DMS53 treated with DMSO at 0.1 percent for 48 hours (cell line): Measurements from ENCODE around the gene CCDC185.

Experiments used
- DNase-seq: peaks from one replicate; lab custom pipeline; 2025; ENCODE audit not compliant: unreplicated experiment; lab: John Stamatoyannopoulos, UW

Gene CCDC185

DNA sequence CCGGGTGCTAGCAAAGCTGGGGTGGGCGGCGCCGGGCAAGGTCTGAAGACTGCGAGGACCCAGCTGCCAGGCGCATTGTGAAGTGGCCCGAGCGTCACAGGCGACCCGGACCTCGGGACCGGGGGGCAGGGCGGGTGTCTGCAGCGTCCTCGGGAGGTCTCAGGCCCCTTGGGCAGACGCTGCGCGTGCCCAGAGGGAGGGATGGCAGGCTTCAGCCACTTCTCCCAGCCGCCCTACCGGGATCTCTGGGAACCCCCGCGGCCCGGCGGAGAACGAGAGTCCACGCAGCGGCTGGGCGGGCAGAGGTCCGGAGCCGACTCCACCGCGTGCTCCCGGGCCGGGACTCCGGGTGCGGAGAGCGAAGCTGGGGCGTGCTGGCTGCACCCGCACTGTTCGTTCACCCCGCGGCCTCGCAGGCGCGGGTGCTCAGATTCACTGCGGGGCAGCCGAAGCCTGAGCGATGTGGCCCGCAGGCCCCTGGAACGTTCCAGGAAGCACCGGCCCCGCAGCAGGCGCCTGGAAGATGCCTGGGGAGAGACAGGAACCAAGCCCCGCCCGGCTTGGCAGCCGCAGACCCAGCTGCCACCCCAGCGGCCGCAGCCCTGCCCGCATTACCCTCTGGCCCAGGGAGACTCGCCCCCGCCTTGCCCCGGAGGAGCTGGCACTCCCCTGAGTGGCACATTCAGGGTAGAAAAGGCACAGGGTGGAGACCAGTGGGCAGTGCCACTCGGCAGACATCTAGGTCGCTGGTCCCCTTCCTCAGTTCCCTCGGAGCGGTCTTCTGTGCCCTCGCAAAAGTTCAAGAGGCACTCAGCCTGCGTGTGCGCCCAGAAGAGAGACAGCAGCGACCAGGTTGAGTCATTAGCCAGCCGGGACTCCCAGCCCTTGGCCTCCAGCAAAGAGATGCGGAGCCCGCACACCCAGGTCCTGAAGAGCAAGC lies at the start of gene CCDC185:
Gene CCDC185, plus strand, starts transcription at position 141 of the 940 bp plus-strand sequence. Its CDS starts 61 bp downstream, at position 202.
- DNase-seq, result no peak

DNA sequence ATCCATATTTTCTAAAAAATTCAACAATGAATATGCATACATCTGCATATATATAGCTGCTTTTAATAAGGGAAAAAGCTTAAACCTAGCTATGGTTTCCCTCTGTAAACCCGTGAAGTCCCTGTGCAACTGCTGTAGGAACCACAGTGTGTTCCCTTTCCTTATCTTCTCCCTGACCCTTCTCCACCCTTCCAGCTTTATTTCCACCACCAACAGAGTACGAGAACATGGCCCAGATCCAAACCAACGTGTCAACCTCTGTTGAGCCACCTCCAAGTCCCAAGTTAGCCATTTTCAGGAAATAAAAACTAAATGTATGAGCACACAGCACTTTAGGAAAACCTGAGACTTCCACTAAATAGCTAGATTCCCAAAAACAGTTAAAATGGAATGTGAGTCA lies 49.5 kb upstream of the CCDC185 start:
- DNase-seq, result no peak

- DNase-seq, result no peak
Measured at GRCh38 chr1:223344491-223344890, 48.7 kb upstream of the CCDC185 start.

DNA sequence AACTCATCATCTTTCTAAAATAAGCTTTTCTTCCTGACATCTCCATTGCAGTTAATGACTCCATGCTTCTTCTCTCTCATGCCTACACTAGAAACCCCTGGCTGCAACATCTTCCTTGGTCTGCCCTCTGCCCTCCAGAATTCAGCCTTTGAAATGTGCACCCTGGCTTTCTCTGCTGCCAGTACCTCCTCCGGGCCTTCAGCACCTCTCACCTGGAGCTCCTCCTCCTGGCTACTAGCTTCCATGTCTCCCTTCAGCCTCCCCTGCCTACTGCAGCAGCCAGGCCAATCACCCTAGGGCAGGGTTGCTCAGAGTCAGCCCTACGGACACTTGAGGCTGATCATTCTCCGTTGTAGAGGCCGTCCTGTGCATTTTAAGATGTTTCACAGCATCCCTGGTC lies 47.5 kb upstream of the CCDC185 start:
- DNase-seq, result no peak

DNA sequence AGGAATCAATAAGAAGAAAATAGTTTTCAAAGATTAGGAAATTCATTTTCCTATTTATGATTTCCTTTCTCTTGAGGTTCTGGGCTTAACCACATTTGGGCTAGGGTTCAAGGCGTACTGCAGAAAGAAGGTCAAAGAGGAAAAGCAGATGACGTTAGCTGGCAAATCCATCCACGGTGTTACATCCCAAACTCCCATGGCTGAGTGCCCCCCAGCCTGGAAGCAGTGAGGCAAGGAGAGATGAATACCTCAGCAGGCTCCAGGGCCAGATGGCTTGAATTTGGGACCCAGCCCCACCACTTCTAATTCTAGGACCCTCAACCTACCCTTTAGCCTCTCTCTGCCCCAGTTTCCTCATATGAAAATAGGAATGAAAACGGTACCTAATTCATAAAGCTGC lies 46.9 kb upstream of the CCDC185 start:
- no peak for DNase-seq

DNA sequence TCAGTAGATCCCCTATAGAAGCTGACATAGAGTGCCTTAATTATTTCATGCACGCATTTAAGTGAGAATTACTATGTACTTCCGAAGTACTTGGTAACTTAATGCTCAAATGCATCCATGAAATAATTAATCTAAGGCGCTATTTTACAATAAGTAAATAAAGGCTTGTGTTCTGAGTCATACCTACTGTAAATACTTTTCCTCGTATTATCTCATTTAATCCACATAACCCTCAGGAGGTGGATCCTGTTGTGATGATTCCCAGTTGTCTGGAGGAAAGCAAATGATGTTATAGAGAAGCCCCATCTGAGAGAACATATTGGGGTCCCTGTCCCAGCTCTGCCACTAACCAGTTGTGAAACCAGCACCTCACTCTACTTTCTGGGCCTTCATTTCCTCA lies 45.6 kb upstream of the CCDC185 start:
- DNase-seq, result no peak

DNA sequence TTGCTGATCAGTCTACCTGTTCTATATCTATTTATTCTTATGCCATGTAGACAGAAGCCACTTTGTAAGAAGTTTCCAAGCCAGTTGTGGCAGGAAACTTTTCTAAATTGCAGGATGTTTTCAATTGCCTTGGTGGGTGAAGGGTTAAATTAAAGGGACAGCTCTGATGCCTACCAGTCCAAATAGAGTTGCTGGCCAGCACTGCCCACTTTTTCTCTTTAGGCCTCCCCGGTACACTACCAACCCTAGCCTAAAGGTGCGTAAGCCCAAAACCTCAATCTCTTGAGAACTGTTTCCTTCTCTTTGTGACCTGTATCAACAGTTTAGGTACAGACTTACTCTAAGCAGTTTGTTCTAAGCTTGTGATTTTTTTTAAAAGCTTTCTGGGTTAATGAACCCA lies 44.8 kb upstream of the CCDC185 start:
- no peak for DNase-seq

GRCh38 chr1:223349241-223349640 lies 44.0 kb upstream of the CCDC185 start:
- DNase-seq, result no peak

GRCh38 chr1:223350361-223350908 lies 42.8 kb upstream of the CCDC185 start:
- no peak for DNase-seq

- DNase-seq, result no peak
Measured at GRCh38 chr1:223352944-223353343, 40.3 kb upstream of the CCDC185 start.

DNA sequence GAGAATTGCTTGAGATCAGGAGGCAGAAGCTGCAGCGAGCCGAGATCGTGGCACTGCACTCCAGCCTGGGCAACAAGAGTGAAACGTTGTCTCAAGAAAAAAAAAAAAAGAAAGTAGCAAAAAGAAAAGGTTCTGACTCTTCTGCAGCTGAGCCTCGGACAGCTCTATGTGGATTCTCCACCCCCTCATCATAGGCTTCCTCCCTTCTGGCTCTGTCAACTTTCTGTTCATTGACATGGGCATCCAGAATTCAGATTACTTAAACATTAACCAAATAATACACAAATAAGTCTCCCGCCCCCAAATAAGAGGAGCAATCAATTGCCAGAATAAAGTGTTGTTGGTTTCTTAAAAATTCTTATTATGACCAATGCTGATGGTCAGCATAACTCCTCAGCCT lies 39.3 kb upstream of the CCDC185 start:
- DNase-seq, result no peak

- no peak for DNase-seq
Measured at GRCh38 chr1:223355699-223356098, 37.5 kb upstream of the CCDC185 start.

DNA sequence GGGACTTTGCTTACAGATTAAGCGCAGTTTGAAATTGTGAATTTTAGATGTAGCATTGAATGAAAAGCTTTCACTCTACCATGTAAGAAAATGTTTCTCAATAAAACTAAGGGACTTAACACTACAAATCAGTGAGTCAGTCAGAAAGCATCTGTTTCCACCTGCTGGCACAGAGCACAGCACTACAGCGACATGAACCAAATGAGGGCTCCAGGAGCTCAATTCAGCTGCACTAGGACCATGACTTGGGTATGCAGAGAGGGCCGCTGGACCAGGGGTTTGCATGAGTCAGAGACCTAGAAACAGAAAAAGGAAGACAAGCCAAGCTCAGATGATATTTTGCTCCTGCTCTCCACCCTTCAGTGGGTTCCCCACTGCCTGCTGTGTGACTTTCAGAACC lies 34.4 kb upstream of the CCDC185 start:
- no peak for DNase-seq

DNA sequence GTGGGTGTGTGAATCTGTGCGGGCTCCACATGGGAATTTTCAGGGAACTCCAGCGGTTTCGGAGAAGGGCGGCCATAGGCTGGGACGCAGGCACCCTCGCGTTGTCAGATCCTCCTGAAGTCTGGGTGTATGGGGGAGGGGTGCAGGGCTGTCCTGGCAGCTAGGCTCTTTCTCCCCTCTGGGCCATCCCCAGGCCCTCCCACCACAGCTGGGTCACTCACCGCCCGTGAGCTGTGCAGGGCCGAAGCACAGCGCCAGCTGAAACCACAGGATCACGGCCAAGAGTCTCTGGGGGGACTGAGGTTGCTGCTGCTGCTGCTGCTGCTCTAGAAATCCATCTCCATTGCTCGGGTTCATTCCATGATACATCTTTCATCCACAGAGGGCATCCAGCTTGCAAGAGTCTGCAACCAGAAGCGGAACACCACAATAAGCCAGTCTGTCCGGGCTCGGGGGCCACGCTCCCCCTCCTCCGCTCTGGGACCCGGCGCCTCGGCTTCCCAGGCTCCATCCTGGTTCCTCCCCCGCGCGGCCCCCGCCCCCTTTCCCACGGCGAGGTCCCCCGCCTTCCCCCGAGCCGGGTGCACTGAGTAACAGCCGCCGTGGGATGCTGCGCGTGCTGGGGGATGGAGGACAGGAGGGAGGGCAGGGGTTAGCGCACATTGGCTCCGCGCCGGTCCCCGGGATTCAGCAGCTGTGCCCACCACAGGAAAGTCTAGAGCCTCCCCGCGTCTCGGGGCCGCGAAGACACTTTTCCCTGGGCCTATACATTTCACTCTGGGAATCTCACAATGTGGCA lies 30.0 kb upstream of the CCDC185 start:
- DNase-seq, result peak; percentile 10

DNA sequence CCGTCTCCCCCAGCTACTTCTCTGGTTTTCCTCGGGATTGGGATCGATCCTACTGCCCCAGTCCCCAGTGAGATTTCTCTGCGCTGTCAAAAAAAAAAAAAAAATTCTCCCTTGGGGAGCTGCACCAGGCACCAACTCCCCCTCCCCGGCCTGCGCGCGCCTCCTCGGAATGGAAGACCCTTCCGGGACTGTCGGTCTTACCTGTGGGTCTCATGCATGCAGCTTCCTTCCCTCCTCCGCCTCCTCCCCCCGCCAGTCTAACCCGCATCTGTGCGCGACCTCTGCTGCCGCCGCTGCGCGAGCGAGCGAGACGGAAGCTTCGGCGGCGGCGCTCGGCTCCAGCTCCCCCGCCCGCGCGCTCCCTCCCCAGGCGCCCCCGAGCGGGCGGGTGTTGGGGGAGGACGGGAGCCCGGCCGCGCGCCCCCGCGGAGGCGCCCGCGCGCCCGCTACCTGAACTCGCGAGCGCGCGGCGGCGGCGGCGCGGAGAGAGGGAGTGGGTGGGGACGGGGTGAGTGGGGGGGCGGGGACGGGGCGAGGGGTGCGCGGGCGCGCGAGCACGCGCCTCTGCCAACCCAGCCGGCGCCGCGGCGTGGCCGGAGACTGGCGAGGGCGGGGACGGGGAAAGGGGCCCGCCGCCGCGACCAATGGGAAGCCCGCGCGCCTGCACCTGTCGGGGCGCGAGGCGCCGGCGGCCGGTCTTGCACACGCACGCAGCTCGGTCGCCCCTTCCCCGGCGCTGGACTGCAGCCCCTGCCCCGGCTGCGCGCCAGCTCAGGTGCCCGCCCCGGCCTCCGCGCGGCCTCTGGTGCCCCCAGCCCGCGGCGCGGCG lies 29.1 kb upstream of the CCDC185 start, which contains the start of gene SUSD4:
Gene SUSD4, minus strand, starts transcription at position 321 of the 829 bp plus-strand sequence. CDS start 751 bp downstream, outside the sequence.
- DNase-seq, result peak; percentile 65

GRCh38 chr1:223364685-223365382 lies 28.4 kb upstream of the CCDC185 start:
- peak; percentile 37 for DNase-seq

DNA sequence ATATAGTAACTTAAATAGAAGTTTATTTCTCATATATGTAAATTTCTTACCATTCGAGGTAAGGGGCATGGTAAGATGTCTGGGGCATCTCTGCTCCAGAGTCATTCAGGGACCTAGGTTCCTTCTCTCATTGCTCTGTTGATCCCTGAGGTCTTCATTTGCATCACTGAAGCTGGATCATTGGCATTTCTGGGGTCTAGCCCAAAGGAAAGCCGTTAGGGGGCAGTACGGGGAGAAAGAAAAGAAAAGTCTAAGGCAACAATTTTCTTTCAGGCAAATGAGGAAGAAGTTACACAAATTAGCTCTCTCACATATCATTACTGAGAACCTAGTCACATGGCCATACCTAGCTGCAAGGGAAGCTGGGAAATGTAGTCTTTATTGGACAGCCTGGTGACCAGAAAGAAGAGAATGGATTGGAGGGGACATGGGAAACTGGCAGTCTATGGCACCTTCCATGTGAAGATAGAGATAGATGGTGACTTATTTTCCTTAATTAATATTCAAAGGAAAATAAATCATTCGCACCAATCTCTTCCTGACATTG lies 19.1 kb upstream of the CCDC185 start:
- DNase-seq, result no peak

- no peak for DNase-seq
Measured at GRCh38 chr1:223378754-223379153, 14.5 kb upstream of the CCDC185 start.

GRCh38 chr1:223386013-223386412 lies 7.2 kb upstream of the CCDC185 start:
- DNase-seq, result no peak

DNA sequence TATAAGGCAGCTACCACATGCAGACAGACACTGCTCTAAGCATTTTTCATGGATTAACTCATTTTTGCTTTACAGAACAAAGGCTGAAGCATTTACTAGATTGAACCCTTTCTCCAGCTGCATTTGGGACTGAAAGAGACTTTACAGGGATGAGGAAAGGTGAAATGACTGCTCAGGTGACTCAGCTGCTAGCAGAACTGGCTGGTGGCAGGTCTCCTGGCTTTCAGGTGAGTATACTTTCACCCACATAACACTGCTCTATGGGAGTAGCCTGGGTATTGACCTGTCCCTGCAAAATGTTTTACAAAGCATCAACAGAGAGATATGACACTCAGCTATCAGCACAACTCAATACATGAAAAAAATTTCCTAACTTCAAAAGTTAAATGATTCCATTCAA lies 2.6 kb upstream of the CCDC185 start:
- DNase-seq, result no peak
